Uterus (tissue), 2 donors: Measurements from ENCODE around the gene MYLIP.

Source experiments
- CTCF ChIP-seq, 4 experiments: fragments of 200-600 bp in 2 of 4; fragments of 450-650 bp in 2 of 4; sonication (generic) in 2 of 4; IDR thresholded peaks; one replicate each; pipeline ENCODE4 v1.5.1; 2016 to 2019; ENCODE audit warnings: antibody characterized with exemption in 4 of 4, mild to moderate bottlenecking in 2 of 4, moderate library complexity in 1 of 4
- POLR2A ChIP-seq, 2 donors: fragments of 450-650 bp; IDR thresholded peaks; one replicate each; pipeline ENCODE4 v1.6.1; 2016; ENCODE audit warnings: antibody characterized with exemption in 2 of 2, mild to moderate bottlenecking in 1 of 2, moderate library complexity in 1 of 2

- TF ChIP-seq CTCF (IDR thresholded peaks at IDR 0.05) (no peak), POLR2A (IDR thresholded peaks at IDR 0.05) (no peak)
These were observed 2.0 kb upstream of the MYLIP start for GRCh38 chr6:16126861-16127260.
